Activated T-cell treated with anti-CD3 and anti-CD28 coated beads, Interleukin-2, amount 50 U/mL, for 1 hour (primary cell): ENCODE measurements around the gene CNIH3.
"Not testable (repeated sequence)": the region's sequence is repeated elsewhere in the genome, so short reads cannot be mapped to it uniquely, and the experiment has no call there.

Experiments
- DNase-seq: peaks from one replicate; pipeline ENCODE4 v3.0.0-alpha.2; 2020

CNIH3 gene

GRCh38 chr1:224691148-224691925 lies 75.2 kb downstream of the CNIH3 start:
- no peak for DNase-seq

- DNase-seq = no peak
Measured at GRCh38 chr1:224694969-224695368, 78.9 kb downstream of the CNIH3 start.

GRCh38 chr1:224696021-224696420 lies 79.9 kb downstream of the CNIH3 start:
- DNase-seq = no peak

GRCh38 chr1:224696891-224697765 lies 81.0 kb downstream of the CNIH3 start:
- no peak for DNase-seq

GRCh38 chr1:224698015-224698451 lies 81.9 kb downstream of the CNIH3 start:
- no peak for DNase-seq

GRCh38 chr1:224700918-224701531 lies 84.9 kb downstream of the CNIH3 start:
- no peak for DNase-seq

- DNase-seq = no peak
Measured at GRCh38 chr1:224703702-224704101, 87.6 kb downstream of the CNIH3 start.

GRCh38 chr1:224704107-224704735 lies 88.1 kb downstream of the CNIH3 start:
- no peak for DNase-seq

GRCh38 chr1:224705578-224705977 lies 89.5 kb downstream of the CNIH3 start:
- DNase-seq = no peak

- no peak for DNase-seq
Measured at GRCh38 chr1:224707843-224708725, 92.0 kb downstream of the CNIH3 start.

- DNase-seq = no peak
Measured at GRCh38 chr1:224710196-224710595, 94.1 kb downstream of the CNIH3 start.

- not testable (repeated sequence) for DNase-seq
Measured at GRCh38 chr1:224711231-224711756, 95.2 kb downstream of the CNIH3 start.

- DNase-seq = no peak
Measured at GRCh38 chr1:224711876-224712275, 95.8 kb downstream of the CNIH3 start.

- DNase-seq = no peak
Measured at GRCh38 chr1:224713228-224713627, 97.1 kb downstream of the CNIH3 start.

GRCh38 chr1:224714553-224714952 lies 98.4 kb downstream of the CNIH3 start:
- no peak for DNase-seq

- no peak for DNase-seq
Measured at GRCh38 chr1:224718470-224719053, 102.4 kb downstream of the CNIH3 start.

- no peak for DNase-seq
Measured at GRCh38 chr1:224719716-224720115, 103.6 kb downstream of the CNIH3 start.

GRCh38 chr1:224720216-224720615 lies 104.1 kb downstream of the CNIH3 start:
- DNase-seq = no peak

GRCh38 chr1:224721000-224721399 lies 104.9 kb downstream of the CNIH3 start:
- no peak for DNase-seq

- no peak for DNase-seq
Measured at GRCh38 chr1:224722838-224723237, 106.7 kb downstream of the CNIH3 start.

- DNase-seq = no peak
Measured at GRCh38 chr1:224724566-224724965, 108.4 kb downstream of the CNIH3 start.
